NCI-H1105 (cell line): ENCODE measurements around the gene AKR1C2.
"Not testable (repeated sequence)": the region's sequence is repeated elsewhere in the genome, so short reads cannot be mapped to it uniquely, and the experiment has no call there.

Source experiments
- DNase-seq: peaks from one replicate; lab custom pipeline; 2025; lab: John Stamatoyannopoulos, UW

Gene AKR1C2

DNA sequence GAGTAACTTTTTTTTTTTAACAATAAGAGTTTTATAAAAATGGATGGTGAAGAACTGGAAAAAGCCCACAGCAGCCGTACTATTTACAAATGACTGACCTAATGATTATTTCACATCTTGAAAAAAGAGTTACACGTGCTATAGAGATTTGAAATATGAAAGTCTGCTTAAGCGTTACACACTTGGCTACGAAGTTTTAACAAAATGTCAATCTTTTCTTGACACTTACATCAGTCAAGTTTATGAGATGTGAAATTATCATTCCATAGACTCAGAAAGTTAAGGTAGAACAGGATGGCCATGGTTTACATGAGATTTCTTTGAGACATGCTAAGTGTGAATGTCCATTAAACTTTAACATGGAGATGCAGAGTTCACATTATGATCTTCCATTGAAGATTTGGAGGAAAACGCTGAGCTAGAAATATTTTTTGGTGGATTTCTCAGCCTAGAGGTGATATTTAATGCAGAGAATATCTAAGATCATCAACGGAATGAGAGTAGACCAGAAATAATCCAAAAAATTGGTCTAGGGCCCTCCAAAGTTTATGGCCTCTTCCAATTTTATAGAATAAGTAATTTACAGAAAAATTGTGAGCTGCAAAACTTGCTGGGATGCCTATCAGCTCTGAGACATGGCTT, 15.5 kb downstream of the AKR1C2 start:
- not testable (repeated sequence) for DNase-seq

DNA sequence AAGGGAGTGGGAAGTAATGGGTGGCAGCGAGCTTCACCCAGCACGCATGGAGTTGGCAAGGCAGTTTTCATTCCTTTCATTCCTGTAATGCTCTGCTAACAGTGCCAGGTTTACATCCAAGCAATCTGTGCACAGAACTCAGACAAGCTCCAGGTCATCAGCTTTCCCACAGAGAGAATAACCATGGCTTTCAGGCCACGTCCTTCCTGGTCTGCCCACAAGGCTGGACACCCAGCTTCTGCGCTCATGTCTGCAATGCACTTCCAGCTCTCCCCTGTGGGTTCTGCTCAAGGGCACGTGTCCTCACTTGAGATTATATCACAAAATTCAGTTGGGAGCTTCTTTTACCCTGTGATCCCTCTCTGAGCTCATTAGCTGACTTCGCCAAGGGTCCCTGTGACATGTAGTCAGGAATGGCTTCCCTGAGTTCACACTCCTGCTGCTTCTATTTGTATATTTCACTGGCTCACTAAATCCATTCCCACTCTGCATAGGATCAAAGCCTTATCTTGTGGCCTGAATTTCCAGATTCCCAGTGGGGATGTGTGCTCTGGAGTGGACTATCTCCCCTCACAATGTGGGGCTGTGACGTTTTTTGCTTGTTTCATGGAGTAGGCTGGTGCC, 18.6 kb downstream of the AKR1C2 start:
- no peak for DNase-seq

DNA sequence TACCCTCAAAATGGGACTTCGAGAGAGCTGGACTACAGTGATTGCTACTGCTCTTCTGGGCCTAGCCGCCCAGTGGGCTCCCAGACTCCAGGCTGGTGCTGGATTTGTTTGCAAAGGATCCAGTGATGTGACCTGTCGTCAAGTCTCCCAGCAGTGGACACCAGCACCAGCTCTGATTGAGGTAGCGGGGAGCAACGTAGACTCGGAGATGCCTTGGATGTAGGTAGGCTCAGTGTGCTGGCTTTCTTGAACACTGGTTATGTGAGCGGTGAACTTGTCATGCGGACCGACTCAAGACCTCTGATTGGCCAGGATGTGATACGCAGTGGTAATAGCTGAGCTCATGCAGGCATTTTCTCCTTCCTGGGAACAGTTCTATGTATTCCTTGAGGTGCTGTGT, 19.4 kb downstream of the AKR1C2 start:
- DNase-seq, result no peak

GRCh38 chr10:4983615-4984216, 19.9 kb downstream of the AKR1C2 start:
- DNase-seq, result no peak

DNA sequence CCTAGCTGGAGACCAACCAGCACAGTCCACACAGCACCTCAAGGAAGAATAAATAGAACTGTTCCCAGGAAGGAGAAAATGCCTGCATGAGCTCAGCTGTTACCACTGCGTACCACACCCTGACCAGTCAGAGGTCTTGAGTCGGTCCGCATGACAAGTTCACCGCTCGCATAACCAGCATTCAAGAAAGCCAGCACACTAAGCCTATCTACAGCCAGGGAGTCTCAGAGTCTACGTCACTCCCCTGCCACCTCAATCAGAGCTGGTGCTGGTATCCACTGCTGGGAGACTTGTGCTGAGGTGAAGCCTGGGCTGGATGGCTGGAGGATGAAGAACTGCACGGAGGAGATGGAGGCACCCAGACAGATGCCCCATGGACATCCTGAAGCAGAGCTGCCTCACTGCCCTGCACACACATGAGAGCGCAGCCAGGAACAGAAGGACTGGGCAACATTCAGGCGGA, 20.9 kb downstream of the AKR1C2 start:
- DNase-seq, result no peak

GRCh38 chr10:4981722-4982471, 21.8 kb downstream of the AKR1C2 start:
- no peak for DNase-seq

DNA sequence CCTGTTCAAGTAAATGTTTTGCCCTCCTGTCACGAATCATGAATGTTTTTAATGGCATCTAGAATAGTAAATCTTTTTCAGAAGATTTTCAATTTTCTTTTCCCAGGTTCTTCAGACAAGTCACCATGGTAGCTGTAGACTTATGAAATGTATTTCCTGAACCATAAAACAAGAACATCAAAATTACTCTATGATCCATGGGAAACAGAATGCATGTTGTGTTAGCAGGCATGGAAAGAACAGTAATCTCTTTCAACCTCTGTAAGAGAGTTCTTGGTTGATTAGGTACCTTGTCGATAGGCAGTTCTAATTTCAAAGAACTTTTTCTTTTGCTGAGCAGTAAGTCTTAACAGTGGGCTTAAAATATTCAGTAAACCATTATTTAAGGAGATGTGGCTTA, 22.9 kb downstream of the AKR1C2 start:
- no peak for DNase-seq

DNA sequence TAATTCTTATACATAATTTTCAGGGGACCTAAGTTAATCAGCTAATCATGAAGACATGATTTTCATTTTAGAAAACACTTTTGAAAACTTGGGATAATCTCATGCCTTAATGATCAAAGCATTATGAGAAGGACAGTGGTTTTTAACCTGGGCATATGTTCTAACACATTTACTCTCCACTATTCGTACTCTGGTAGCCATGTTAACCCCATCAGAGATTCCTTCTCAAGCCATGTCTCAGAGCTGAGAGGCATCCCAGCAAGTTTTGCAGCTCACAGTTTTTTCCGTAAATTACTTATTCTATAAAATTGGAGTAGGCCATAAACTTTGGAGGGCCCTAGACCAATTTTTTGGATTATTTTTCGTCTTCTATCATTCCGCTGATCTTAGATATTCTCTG, 24.8 kb downstream of the AKR1C2 start:
- DNase-seq, result no peak

GRCh38 chr10:4977025-4977424, 26.6 kb downstream of the AKR1C2 start:
- DNase-seq, result no peak

GRCh38 chr10:4974400-4974799, 29.3 kb downstream of the AKR1C2 start:
- not testable (repeated sequence) for DNase-seq

DNA sequence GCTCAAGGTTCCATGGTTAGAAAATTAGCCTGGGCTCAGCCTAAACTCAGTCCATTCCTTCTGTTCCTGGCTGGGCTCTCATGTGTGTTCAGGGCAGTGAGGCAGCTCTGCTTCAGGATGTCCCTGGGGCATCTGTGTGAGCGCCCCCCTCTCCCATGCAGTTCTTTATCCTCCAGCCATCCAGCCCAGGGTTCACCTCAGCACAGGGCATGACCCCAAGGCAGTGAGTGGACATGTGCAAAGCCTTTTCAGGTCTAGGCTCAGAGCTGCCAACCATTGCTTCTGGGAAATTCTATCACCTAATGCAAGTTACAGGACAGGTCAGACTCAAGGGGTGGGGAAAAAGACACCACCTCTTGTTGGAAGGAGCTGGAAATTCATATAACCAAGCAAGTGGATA, 30.4 kb downstream of the AKR1C2 start:
- DNase-seq, result not testable (repeated sequence)

GRCh38 chr10:4972369-4973142, 31.1 kb downstream of the AKR1C2 start:
- DNase-seq, result not testable (repeated sequence)

DNA sequence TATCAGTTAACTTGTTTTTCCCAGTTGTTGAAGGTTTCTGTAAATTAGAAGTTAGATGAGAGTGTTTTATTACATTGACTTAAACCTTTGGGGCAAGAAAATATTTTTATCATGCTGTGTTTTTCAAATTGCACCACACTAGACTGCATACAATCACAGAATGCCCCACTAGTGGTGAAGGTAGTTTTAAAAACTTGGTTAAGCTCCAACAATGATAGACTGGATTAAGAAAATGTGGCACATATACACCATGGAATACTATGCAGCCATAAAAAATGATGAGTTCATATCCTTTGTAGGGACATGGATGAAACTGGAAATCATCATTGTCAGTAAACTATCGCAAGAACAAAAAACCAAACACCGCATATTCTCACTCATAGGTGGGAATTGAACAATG, 33.3 kb downstream of the AKR1C2 start:
- not testable (repeated sequence) for DNase-seq

GRCh38 chr10:4969289-4969688, 34.4 kb downstream of the AKR1C2 start:
- not testable (repeated sequence) for DNase-seq

DNA sequence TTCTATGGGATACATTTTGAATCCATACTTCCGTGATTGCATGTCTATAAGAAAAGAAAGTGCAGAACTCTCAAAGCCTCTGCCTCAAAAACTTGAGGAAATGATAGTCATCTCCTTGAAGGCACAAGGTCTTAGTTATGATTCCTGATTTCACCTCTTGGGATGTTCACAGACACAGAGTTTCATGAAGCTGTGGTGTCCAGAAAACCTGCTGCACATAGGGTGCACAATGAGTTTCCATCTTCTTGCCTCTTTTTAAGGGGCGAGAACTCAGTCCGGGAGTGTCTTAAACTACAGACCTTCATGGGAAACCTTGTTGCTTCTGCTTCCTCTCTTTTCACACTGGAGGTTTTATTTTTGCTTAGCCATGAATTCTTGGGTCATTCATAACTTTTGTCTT, 36.5 kb downstream of the AKR1C2 start:
- not testable (repeated sequence) for DNase-seq

- DNase-seq, result not testable (repeated sequence)
These were observed 37.9 kb downstream of the AKR1C2 start for GRCh38 chr10:4965763-4966162.

GRCh38 chr10:4963815-4964154, 39.9 kb downstream of the AKR1C2 start:
- not testable (repeated sequence) for DNase-seq

DNA sequence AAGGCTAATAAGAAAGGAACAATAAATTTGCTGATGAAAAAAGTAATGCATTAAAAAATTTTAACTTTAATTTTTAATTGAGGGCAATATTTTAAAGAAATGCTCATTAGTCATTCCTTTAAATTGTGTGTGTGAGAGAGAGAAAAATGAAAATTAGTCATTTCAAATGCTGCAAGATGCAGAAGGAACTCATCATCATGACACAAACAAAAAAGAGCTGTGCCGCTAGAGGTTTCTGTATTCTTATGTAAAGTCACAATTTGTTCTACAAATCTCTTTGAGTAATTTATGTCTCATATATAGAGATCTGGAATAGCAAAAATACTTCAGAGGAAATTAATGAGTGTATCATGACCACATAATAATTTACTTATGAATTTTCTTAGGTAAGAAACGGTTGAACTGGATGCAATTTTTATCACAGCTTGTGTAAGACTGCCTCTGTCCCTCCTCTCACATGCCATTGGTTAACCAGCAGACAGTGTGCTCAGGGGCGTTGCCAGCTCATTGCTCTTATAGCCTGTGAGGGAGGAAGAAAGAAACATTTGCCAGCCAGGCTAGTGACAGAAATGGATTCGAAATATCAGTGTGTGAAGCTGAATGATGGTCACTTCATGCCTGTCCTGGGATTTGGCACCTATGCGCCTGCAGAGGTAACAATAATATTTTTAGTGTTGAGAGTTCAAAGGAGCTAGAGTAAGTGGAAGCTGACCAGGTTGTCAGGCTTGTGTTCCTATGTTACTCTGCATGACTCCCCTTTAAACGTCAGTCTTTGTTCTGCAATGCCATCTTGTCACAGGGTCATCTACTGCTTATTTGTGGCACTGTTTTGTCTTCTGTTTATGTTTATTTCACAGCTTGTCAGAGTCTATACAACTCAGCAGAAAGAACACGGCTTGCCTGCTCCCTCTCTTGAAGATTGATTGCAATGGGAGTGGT, 40.5 kb downstream of the AKR1C2 start, which contains the start of gene AKR1C1:
Gene AKR1C1 (plus strand): TSS at position 540 of the 939 bp plus-strand sequence. CDS start 30 bp downstream, at position 570.
- DNase-seq, result not testable (repeated sequence)

DNA sequence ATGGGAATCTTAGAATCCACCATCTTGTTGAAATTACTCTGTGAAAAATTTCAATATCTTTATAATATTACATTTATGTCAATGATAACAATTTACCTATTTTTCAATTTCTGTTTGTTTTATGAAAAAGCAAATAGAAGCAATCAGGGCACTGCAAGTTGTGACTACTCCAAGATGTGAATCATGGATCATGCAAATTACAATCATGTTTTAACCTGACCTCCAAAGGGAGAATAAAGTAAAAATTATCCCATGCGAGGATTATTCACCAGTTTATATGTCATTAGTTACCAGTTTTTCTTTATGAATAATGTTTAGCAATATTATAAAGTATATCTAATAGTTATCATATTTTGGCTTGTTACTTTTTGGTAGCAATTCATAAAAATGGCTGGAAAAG, 41.3 kb downstream of the AKR1C2 start:
- DNase-seq, result not testable (repeated sequence)

DNA sequence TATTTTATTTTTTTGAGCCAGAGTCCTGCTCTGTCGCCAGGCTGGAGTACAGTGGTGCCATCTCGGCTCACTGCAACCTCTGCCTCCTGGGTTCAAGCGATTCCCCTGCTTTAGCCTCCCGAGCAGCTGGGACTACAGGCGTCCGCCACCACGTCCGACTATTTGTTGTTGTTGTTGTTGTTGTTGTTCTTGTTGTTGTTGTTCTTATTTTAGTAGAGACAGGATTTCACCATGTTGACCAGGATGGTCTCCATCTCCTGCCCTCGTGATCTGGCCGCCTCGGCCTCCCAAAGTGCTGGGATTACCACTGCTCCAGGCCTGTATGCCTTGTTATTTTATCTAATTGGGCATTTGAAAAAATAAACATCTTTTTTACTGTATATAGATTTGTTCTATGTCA, 42.1 kb downstream of the AKR1C2 start:
- not testable (repeated sequence) for DNase-seq
